DMS79 treated with DMSO at 0.1 percent for 48 hours (cell line): ENCODE results near the gene TBXT.
"Not testable (repeated sequence)": the region's sequence is repeated elsewhere in the genome, so short reads cannot be mapped to it uniquely, and the experiment has no call there.

Experiments used
- DNase-seq: peaks from one replicate; lab custom pipeline; 2025; lab: John Stamatoyannopoulos, UW

TBXT gene

DNA sequence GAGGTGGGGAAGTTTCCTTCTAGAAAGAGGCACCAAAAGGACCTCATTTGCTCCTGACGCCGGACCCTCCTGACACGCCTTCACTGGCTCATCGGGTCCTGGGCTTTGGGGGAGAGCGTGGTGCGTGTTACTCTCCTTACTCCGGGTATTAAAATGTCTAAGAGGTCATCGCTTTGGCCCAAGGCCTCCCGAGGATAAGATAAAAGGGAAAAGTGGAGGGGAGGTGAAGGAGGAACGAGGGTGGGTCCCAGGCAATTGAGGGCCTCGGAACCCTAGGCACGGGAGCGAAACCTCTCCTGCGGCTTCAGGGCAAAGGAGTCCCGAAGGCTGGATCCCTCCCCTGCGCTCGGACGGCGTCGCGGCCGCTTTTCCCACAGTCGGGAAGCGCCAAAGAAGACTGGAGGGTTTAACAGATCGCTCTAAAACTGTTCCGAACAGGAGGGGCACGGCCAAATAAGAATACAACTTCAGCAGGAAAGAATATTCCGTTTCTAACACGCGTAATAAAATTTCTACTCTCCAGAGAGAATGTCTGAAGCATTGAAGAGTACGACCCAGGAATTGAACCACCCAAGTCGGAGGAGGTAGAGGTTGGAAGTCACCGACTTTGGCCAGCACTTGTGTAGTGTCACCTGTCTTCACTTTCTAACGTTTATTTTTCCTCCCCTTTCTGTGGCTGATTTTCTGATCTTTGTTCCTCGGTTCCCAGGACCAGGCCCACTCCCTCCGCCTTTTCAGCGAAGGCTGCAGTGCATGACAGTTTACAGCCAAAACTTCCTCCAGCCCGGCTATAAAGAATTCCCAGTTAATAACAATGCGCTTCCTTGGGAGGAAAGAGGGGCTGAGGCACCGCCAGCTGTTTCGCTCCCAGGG lies 2.1 kb upstream of the TBXT start:
- DNase-seq, result no peak

GRCh38 chr6:166168616-166169548 lies 1.2 kb upstream of the TBXT start:
- DNase-seq, result peak; percentile 47

DNA sequence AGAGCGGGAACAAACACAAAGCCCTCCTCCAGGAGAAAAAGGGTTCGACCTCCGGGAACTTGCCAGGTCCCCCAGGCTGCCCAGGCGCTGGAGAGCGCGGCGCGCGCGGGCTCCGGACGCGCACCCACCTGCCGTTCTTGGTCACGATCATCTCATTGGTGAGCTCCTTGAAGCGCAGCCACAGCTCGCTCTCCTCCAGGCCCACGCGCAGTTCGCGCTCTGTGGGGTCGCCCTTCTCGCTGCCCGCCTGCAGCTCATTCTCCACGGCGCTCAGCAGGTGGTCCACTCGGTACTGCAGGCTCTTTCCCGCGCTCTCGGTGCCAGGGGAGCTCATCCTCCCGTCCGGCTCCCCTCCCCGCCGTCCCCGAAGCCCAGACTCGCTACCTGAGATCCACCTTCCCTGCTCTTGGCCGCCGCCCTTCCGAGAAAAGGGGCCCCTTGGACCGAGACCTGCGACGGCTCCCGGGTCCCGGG lies 356 bp downstream of the TBXT start:
- peak; percentile 36 for DNase-seq

GRCh38 chr6:166166314-166167257 lies 1.1 kb downstream of the TBXT start:
- no peak for DNase-seq

DNA sequence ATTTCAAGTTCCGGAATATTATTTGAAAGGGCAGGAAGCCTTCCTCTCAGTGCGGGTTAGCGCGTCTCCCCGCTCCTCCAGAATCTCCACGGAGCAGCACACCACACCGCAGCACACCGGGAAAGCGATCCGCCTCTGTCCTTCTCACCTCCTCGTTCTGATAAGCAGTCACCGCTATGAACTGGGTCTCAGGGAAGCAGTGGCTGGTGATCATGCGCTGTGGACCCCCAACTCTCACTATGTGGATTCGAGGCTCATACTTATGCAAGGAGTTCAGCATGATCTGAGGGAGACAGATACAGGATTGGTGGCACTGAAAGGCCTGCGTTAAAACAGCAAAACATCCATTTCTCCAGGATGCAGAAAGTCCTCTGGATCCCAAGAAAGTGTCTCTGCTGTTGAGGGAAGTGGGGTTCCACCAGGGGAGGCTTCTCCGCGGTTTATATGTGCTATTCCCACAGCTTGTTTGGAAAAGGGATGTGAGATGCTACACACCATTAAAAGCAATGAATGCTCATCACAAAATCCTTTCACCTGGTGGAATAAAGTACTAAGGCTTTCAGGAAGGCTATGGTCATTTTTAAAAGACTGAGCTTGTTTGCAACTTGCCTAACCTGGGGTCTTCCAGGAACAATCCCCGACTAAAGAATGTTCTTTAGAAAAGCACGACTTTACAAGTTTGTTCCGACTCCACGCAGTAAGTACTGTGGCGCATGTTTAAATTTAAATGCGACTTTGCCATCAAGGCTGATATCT lies 1.9 kb downstream of the TBXT start:
- DNase-seq, result no peak

DNA sequence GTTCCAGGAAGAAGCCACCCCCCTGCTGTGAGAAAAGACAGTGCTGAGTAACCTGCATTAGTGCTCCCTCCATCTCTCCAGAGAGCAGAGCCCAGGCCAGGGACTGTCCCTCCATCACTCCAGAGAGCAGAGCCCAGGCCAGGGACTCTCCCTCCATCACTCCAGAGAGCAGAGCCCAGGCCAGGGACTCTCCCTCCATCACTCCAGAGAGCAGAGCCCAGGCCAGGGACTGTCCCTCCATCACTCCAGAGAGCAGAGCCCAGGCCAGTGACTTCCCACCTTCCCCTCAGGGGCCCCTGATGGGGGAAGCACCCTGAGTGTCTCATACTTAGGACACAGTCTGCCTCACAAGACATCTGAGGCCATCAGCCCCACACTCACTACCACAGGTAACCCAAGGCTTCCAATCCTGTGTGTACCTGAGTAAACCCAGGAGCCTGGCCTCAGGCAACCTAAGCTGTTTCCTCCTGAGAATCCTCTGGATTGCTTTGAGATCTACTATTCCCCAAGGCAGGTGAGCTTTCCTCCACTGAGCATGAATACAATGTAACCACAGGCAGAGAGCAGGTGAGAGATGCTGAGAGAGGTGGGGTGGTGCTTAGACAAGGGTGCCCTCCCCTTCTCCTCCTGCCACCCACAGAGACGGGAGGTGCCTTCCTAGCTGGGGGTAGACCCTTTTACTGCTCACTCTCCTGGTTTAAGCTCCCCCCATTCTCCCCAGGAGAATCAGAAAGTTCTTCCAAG lies 4.9 kb downstream of the TBXT start:
- no peak for DNase-seq

- DNase-seq, result no peak
Measured at GRCh38 chr6:166157930-166158617, 9.6 kb downstream of the TBXT start.

- no peak for DNase-seq
Measured at GRCh38 chr6:166156942-166157341, 10.7 kb downstream of the TBXT start.

DNA sequence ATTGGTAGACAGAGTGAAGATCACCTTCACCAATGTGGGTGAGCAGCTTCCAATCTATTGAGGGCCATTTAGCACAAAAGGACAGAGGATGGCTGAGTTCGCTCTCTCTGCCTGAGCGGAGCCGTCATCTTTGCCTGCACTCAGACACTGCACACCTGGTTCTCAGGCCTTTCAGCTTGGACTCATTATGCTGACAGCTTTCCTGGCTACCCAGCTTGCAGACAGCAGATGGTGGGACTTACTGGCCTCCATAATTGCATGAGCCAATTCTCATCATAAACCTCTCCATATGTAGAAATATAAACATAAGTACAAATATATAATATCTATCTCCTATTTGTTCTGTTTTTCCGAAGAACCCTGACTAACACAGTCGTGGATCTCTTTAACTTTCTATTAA lies 13.7 kb downstream of the TBXT start:
- DNase-seq, result no peak

DNA sequence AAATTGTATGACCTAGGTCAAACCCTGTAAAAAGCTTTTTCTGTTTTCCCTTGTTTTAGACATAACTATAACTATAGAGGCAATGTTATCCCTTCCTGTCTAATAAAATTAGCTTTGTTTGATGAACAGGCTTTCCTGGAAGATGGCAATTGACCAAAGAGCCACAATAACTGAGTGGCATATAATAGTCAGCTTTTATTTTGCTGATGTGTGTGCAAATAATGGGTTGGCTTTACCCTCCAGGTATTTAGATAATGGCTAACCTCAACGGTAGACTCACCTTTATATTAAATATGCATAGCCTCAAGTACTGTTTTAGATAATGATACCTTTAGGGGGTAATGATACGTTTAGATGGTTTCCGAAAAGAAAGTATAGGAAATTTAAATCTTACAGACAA lies 15.0 kb downstream of the TBXT start:
- no peak for DNase-seq

- no peak for DNase-seq
Measured at GRCh38 chr6:166151798-166152197, 15.9 kb downstream of the TBXT start.

DNA sequence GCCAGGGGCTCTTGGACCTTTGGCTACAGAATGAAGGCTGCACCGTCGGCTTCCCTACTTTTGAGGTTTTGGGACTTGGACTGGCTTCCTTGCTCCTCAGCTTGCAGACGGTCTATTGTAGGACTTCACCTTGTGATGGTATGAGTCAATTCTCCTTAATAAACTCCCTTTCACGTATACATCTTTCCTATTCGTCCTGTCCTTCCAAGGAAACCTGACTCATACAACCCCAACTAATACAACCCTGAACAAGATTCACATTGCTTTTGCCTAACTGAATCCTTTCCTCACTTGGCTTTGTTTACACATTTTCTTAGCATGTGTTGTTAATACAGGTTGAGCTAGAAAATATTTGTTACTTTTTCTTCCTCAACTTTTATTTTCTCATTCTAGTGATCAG lies 21.9 kb downstream of the TBXT start:
- no peak for DNase-seq

DNA sequence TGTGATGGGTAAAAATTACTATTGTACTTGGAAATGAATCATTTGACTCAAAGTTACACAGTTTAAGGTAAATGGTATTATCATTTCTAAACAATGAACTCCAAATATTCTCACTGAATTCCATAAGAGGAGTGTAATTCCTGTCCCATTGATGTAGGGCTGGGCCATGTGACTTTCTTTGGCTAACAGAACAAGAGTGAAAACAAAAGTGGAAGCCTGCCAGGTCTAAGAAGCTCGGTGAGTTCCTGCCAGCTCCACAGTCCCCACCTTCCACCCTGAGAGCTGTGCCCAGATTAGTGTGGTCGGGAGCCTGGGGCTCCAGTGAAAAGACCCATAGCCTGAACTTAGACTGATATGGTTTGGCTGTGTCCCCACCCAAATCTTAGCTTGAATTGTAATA lies 24.6 kb downstream of the TBXT start:
- no peak for DNase-seq

- no peak for DNase-seq
Measured at GRCh38 chr6:166127624-166128472, 39.8 kb downstream of the TBXT start.

DNA sequence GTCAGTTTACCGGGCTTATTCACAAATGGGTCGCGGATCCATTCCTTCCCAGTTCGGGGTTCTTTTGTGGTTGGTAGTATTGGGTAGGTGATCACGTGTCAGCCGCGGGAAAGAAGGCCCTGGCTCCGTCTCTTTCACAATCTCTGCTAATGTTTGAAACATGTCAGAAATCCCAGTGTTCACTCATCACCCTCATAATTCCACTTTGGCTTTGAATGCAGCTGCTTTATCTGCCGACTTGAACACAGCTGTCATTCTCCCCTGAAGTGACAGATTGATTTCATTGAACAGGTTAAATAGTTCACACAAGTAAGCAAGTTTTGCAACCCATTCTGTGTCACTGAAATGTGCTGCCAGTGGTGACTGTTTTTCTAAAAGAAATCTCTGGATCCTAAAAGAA lies 44.5 kb downstream of the TBXT start:
- not testable (repeated sequence) for DNase-seq

- DNase-seq, result no peak
Measured at GRCh38 chr6:166121726-166122125, 45.9 kb downstream of the TBXT start.

DNA sequence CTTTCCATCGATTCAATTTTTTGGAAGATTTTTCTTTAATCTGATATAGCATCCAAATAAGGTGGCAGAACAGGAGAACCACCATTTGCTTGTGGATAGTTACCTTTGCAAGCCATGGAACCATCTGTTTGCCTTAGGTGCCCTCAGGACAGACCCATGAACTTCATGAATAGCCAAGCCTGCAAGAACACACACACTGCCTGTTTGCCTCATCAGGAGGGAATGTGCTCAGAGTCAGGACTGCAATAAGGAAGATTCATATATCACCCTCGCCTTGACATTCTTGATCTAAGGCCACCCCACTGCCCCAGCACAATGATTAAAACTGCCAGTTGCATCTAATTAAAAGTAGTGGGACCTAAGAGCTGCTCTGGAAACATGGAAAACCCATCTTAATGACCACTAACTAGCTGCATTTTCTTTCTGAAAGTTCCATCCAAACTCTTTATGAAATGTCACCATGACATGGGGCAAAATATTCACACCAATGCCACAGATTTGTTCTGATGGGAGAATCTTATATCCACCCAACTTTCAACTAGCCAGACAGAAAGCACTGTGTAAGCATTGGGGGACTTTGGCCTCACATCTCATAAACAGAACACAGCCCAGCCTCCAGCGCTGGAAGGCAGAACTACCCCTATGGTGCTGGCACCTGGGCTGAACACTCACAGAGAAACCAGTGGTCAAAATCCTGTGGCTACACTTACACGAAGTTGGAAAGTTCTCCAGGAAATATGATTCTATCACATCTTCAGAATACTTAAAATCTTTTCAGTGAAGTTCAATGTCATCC lies 48.3 kb downstream of the TBXT start:
- no peak for DNase-seq

GRCh38 chr6:166115609-166116008 lies 52.0 kb downstream of the TBXT start:
- DNase-seq, result no peak
